Measurements from ENCODE around the gene CDCA3. TPM values are rescaled to one million over a fixed set of nuclear protein-coding genes. Genes with fewer than 3 reads are reported as not detected.

Gene CDCA3
- total RNA-seq, 1 experiment from 2014 or later, result 107 TPM

DNA sequence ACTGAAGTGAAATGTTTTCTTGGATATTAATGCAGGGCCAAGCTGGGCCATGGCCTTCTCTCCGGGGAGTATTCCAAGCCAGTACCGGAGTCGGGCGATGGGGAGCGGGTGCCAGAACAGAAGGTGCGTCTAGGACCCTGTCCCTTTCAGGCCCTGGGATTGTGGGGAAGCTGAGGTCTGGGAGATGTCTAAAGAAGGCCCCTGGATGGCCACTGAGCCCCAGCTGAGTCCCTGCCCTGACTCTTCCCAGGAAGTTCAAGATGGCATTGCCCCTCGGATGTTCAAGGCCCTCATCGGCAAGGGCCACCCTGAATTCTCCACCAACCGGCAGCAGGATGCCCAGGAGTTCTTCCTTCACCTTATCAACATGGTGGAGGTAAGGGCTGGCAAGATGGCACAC is 9.0 kb upstream of the CDCA3 start:
- Histone ChIP-seq H3K9me3 (ENCODE audit: low read depth, low read length, poor library complexity, severe bottlenecking) (no peaks in the 10 kb centered on the region), H3K27ac (ENCODE audit: low read depth, low read length, poor library complexity, severe bottlenecking) (no peak overlapping the region), H3K4me1 (ENCODE audit: insufficient read depth, low read length, poor library complexity, severe bottlenecking) (no peaks in the 10 kb centered on the region), H3K27me3 (replicated peaks; ENCODE audit: insufficient read depth, low read depth, low read length, poor library complexity) (no peaks in the 10 kb centered on the region), H3K4me3 (ENCODE audit: low read depth, low read length, poor library complexity, severe bottlenecking) (no peak overlapping the region), H3K36me3 (ENCODE audit: insufficient read depth, low read length, poor library complexity, severe bottlenecking) (peaks cover 91% of the 10 kb centered on the region)
- TF ChIP-seq, protein P1, sequence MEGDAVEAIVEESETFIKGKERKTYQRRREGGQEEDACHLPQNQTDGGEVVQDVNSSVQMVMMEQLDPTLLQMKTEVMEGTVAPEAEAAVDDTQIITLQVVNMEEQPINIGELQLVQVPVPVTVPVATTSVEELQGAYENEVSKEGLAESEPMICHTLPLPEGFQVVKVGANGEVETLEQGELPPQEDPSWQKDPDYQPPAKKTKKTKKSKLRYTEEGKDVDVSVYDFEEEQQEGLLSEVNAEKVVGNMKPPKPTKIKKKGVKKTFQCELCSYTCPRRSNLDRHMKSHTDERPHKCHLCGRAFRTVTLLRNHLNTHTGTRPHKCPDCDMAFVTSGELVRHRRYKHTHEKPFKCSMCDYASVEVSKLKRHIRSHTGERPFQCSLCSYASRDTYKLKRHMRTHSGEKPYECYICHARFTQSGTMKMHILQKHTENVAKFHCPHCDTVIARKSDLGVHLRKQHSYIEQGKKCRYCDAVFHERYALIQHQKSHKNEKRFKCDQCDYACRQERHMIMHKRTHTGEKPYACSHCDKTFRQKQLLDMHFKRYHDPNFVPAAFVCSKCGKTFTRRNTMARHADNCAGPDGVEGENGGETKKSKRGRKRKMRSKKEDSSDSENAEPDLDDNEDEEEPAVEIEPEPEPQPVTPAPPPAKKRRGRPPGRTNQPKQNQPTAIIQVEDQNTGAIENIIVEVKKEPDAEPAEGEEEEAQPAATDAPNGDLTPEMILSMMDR (conservative IDR thresholded peaks at IDR 0.05; ENCODE audit: low read depth, low read length), result no peak
- TF ChIP-seq EZH2 (IDR thresholded peaks at IDR 0.05; ENCODE audit: borderline replicate concordance, low read depth, low read length, poor library complexity, severe bottlenecking), result no peak
- DNase-seq (ENCODE audit: low spot score), result no peak
- intact Hi-C loops (cut with micrococcal nuclease; ENCODE audit: unreplicated experiment), result no loop called here
- POLR2A ChIA-PET (ENCODE audit: low non-redundant PET), result no interaction called here
- CTCF ChIA-PET, result no interaction called here
- BruUV-seq (replicated peaks), result no TSS peak

DNA sequence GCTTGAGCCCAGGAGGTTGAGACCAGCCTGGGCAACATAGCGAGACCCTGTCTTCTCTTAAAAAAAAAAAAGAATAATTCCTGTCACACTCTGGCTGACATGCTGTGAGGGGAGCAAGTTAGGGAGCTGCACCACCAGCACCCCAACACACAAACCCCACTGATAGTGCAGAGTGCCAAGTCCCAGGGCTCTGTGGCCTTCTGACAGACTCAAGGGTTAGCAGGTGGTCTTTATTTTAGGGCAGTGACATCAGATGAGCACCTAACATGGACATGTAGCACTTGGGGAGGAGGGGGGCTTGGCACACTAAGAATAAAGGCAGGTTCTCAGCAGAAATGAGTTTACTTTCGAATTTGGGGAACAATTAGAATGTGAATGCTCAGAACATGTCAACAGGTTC is 7.7 kb upstream of the CDCA3 start:
- Histone ChIP-seq H3K4me3 (ENCODE audit: low read depth, low read length, poor library complexity, severe bottlenecking) (no peak overlapping the region), H3K27ac (ENCODE audit: low read depth, low read length, poor library complexity, severe bottlenecking) (no peak overlapping the region), H3K4me1 (ENCODE audit: insufficient read depth, low read length, poor library complexity, severe bottlenecking) (peaks cover 3% of the 10 kb centered on the region), H3K36me3 (ENCODE audit: insufficient read depth, low read length, poor library complexity, severe bottlenecking) (peaks cover 79% of the 10 kb centered on the region), H3K27me3 (replicated peaks; ENCODE audit: insufficient read depth, low read depth, low read length, poor library complexity) (no peaks in the 10 kb centered on the region), H3K9me3 (ENCODE audit: low read depth, low read length, poor library complexity, severe bottlenecking) (no peaks in the 10 kb centered on the region)
- no peak for DNase-seq (ENCODE audit: low spot score)
- no TSS peak for BruUV-seq (replicated peaks)
- intact Hi-C loops (cut with micrococcal nuclease; ENCODE audit: unreplicated experiment), result no loop called here
- CTCF ChIA-PET, result no interaction called here
- TF ChIP-seq, protein P1 (conservative IDR thresholded peaks at IDR 0.05; ENCODE audit: low read depth, low read length), result no peak
- no peak for TF ChIP-seq EZH2 (IDR thresholded peaks at IDR 0.05; ENCODE audit: borderline replicate concordance, low read depth, low read length, poor library complexity, severe bottlenecking)
- POLR2A ChIA-PET (ENCODE audit: low non-redundant PET), result no interaction called here

DNA sequence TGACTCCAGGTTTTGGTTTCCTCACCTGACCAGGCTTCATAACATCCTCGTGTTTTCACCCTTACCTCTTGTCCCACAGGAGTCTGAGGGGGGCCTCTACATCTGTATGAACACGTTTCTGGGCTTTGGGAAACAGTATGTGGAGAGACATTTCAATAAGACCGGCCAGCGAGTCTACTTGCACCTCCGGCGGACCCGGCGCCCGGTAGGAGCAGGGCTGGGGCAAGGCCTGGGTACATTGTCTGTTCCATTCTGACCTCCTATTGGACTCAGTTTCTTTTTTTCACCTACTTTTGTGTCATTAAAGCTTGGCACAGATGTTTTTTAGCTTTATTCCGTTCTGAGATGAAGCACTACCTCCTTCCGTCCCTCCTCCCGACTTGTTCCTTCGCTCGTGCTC is 4.2 kb upstream of the CDCA3 start:
- no peak overlapping the region for H3K27ac ChIP-seq (ENCODE audit: low read depth, low read length, poor library complexity, severe bottlenecking)
- no TSS peak for BruUV-seq (replicated peaks)
- ChIA-PET POLR2A (ENCODE audit: low non-redundant PET) (no interaction called here), CTCF (no interaction called here)
- H3K27me3 ChIP-seq (replicated peaks; ENCODE audit: insufficient read depth, low read depth, low read length, poor library complexity), result no peaks in the 10 kb centered on the region
- no peaks in the 10 kb centered on the region for H3K9me3 ChIP-seq (ENCODE audit: low read depth, low read length, poor library complexity, severe bottlenecking)
- peaks cover 12% of the 10 kb centered on the region for H3K4me1 ChIP-seq (ENCODE audit: insufficient read depth, low read length, poor library complexity, severe bottlenecking)
- TF ChIP-seq EZH2 (IDR thresholded peaks at IDR 0.05; ENCODE audit: borderline replicate concordance, low read depth, low read length, poor library complexity, severe bottlenecking), result no peak
- TF ChIP-seq, protein P1 (conservative IDR thresholded peaks at IDR 0.05; ENCODE audit: low read depth, low read length), result no peak
- no peak overlapping the region for H3K4me3 ChIP-seq (ENCODE audit: low read depth, low read length, poor library complexity, severe bottlenecking)
- peaks cover 47% of the 10 kb centered on the region for H3K36me3 ChIP-seq (ENCODE audit: insufficient read depth, low read length, poor library complexity, severe bottlenecking)
- intact Hi-C loops (cut with micrococcal nuclease; ENCODE audit: unreplicated experiment), result no loop called here
- DNase-seq (ENCODE audit: low spot score), result no peak
